GM12873 (cell line): ENCODE data around the gene ACVR1C.

Experiments
- CTCF ChIP-seq: IDR thresholded peaks from 2 replicates; pipeline ENCODE4 v1.5.1; 2012; ENCODE audit warnings: low read depth, mild to moderate bottlenecking, moderate library complexity, low read length, control low read depth; ENCODE audit not compliant: insufficient read depth; ENCODE audit errors: missing control alignments

ACVR1C gene

GRCh38 chr2:157508676-157509075 lies 120.0 kb downstream of the ACVR1C start:
- TF ChIP-seq CTCF = no peak

GRCh38 chr2:157506586-157506985 lies 122.1 kb downstream of the ACVR1C start:
- no peak for TF ChIP-seq CTCF

- TF ChIP-seq CTCF = no peak
Observed at GRCh38 chr2:157504623-157505022, 124.0 kb downstream of the ACVR1C start.

GRCh38 chr2:157501026-157501425 lies 127.6 kb downstream of the ACVR1C start:
- TF ChIP-seq CTCF = no peak

- TF ChIP-seq CTCF = no peak
Observed at GRCh38 chr2:157500334-157500733, 128.3 kb downstream of the ACVR1C start.

- no peak for TF ChIP-seq CTCF
Observed at GRCh38 chr2:157498483-157498882, 130.2 kb downstream of the ACVR1C start.

GRCh38 chr2:157497638-157498314 lies 130.9 kb downstream of the ACVR1C start:
- peak; percentile 81 for TF ChIP-seq CTCF
